GM20000 (cell line): ENCODE data around the gene DGLUCY.
"Not testable (repeated sequence)": the region's sequence is repeated elsewhere in the genome, so short reads cannot be mapped to it uniquely, and the experiment has no call there.

Experiments
- DNase-seq: peaks from one replicate; pipeline ENCODE4 v3.0.0; 2012; ENCODE audit warnings: low spot score
- TF ChIP-seq, protein P1 (sequence below): IDR thresholded peaks from 2 replicates; pipeline ENCODE4 v1.5.1; 2012; ENCODE audit warnings: mild to moderate bottlenecking, control low read depth; ENCODE audit errors: extremely low read depth, missing control alignments

Gene DGLUCY

DNA sequence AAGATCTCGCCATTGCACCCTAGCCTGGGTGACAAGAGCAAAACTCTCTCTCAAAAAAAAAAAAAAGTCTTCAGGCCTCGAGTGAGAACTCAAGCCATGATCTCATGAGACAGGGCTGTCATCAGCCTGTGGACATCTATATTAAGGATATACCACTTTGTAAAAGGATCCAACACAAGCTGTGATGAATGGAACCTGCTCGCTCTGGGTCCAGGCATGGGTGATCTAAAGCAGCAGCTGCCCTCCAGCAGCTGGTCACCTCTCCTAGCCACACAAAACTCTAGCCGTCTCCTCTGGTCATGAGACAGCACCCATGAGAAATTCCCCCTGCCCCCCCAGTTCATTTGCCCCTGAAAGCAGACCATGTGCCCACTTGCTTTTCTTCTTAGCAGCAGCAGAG is 19.1 kb upstream of the DGLUCY start:
- TF ChIP-seq, protein P1, sequence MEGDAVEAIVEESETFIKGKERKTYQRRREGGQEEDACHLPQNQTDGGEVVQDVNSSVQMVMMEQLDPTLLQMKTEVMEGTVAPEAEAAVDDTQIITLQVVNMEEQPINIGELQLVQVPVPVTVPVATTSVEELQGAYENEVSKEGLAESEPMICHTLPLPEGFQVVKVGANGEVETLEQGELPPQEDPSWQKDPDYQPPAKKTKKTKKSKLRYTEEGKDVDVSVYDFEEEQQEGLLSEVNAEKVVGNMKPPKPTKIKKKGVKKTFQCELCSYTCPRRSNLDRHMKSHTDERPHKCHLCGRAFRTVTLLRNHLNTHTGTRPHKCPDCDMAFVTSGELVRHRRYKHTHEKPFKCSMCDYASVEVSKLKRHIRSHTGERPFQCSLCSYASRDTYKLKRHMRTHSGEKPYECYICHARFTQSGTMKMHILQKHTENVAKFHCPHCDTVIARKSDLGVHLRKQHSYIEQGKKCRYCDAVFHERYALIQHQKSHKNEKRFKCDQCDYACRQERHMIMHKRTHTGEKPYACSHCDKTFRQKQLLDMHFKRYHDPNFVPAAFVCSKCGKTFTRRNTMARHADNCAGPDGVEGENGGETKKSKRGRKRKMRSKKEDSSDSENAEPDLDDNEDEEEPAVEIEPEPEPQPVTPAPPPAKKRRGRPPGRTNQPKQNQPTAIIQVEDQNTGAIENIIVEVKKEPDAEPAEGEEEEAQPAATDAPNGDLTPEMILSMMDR: no peak
- no peak for DNase-seq

GRCh38 chr14:91095178-91095577 is 18.7 kb upstream of the DGLUCY start:
- TF ChIP-seq, protein P1: no peak
- DNase-seq: no peak

DNA sequence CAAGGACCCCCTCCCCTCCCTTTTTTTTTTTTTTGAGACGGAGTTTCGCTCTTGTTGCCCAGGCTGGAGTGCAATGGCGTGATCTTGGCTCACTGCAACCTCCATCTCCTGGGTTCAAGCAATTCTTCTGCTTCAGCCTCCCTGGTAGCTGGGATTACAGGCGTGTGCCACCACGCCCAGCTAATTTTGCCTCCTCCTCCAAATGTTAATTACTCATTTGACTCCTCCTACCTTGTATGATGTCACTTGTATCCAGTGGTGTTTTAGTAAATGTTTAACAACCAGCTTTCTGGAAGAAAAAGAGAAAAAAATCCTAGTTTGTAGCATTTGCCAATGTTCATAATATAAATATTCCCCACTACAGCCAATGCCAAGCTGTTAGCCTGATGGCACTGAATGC is 16.2 kb upstream of the DGLUCY start:
- DNase-seq: not testable (repeated sequence)

DNA sequence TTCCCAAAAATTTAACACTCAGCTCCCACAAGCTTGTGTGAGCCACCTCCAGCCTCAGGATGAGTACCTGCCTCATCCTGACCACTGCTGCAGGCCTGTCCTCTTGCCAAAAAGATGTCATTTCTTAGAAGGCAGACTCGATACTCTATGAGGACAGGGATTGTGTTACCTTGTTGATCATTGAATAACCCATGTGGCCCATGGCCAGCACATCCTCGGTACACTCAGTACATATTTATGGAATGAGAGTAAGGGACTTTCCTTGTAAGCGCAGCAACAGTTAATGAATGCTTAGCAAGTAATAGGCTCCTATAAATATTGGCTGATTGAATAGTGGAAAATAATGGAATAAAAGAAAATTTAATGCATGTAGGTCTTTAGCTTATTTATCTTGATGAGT is 15.3 kb upstream of the DGLUCY start:
- no peak for DNase-seq
- TF ChIP-seq, protein P1: no peak

GRCh38 chr14:91100102-91100501 is 13.8 kb upstream of the DGLUCY start:
- TF ChIP-seq, protein P1: no peak
- DNase-seq: no peak

GRCh38 chr14:91103116-91103515 is 10.8 kb upstream of the DGLUCY start:
- TF ChIP-seq, protein P1: no peak
- DNase-seq: no peak

- peak; percentile 34 for DNase-seq
- TF ChIP-seq, protein P1: no peak
Observed at GRCh38 chr14:91108941-91109611, 4.8 kb upstream of the DGLUCY start.

- DNase-seq: no peak
- TF ChIP-seq, protein P1: no peak
Observed at GRCh38 chr14:91111443-91111842, 2.4 kb upstream of the DGLUCY start.
